HG03139 (cell line): ENCODE measurements around the gene PNCK.

Source experiments
- ATAC-seq: cut with Tn5 transposase; IDR thresholded peaks from one replicate; pipeline ENCODE4 v1.9.1; 2021; ENCODE audit not compliant: unreplicated experiment

Gene PNCK

DNA sequence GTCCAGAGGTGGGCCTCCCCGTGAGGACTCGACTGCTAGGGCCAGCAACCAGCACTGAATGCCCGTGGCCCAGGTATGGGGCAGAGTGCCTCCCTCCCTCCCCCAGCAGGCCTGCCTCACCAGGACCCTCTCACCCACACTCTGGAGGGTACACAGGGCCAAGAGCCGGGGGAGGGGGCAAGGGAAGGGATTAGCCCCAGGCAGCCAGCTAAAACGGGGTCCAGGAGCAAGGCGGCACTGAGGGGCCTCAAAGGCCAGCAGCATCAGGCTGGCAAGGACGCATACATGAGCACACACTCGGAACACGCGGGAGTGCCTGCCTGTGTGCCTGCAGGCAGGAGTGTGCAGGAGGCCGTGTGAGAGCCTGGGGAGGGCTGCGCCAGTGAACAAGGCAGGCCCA lies 44.9 kb downstream of the PNCK start:
- no peak for ATAC-seq

DNA sequence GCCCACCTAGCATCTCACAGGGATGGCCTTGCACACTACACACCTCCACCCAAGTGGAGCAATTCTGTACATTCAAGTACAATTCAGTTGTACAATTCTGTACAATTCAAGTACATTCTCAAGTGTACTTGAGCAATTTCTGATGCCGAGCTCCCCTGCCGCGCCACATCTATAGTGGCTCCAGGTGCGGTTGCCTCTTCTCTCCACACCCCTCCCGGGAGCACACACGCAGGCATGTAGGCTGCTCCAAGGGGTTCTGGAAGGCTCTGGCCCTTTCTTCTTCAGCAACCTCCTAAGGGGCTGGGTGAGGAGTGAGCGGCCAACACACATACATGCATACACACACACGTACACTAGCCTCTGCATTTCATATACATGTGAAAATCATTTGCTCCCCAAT lies 45.5 kb downstream of the PNCK start:
- ATAC-seq, result no peak

DNA sequence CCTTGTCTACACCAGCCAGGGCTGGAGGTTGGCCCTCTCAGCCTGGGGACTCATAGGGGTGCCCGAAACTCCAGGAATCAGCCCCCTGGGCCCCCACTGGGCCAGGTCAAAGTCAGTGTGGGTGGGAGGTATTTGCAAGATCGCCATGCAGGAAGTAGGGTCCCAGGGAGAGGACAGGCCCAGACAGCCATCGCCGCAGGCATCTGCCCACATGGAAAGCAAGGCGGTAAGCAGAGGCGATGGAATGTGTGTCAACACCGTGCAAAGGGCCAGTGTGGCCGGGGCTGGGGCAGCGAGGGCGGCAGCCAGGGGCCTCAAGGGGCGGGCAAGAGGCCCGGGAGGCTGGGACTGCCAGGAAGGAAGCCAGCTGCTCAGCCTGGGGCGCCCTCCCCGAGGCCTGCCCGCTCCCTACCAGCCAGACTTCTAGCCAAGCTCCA lies 45.9 kb downstream of the PNCK start:
- no peak for ATAC-seq

DNA sequence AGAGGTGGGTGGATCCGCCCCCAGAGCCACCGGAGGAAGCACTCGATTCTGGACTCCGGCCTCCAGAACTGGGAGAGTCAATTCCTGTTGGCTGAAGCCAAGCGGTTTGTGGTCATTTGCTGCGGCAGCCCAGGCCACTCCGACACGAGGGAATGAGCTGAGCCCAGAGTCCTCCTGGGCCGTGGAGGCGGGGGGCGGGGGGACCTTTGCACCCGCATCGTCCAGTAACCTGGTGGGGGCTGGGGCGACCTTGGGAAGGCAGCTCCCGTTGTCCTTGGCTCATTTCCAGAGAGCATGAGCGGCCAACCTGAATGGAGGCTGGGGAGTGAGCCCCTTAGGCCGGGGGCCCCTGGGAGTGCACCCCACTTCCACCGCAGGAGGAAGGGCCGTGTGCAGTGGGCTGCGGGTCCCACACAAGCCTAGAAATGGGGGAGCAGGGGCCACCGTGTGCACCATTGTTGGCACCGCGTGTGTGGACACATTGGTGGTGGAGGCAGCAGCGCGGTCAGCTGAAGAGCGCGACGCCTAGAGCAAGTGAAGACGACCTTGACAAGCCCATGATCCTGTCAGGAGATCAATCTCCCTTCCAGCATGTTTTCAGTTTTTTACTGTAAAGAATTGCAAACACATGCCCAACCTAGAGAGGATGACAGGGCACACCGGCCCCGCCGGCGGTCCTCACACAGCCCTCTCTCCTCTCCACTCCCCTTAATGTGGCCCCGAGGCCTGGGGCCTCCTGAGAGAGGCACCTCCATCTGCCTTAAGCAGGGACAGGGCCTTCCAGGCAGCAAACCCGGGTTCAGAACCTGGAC lies 46.5 kb downstream of the PNCK start:
- no peak for ATAC-seq

DNA sequence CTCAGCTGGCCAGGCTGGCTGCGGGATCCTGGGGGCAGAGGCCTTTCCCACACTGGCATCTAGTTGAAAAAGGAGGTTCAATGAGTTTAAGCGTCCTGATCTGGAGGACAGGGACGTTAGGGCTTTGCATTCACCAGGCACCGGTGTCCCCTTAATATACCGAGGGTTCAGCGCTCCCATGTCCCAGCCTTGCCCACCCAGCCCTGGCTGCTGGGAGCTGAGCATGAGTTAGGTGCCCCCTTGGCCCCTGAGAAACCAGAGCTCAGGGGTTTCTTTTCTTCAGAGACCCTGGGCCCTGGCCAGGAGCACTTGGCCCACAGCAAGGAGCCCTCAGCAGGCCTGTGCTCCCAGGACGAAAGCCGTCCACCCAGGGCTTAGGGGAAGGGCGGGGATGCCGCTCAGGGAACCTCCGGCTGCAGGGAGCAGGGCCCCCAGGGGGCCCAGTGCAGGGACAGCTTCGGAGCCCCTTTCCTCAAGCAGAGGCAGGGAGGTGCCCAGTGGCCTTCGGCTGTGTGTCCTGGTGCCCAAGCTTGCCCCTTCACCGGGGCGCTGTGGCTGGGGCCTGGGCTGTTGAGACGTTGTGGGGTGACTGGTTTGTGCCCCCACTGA lies 47.5 kb downstream of the PNCK start:
- ATAC-seq, result no peak

DNA sequence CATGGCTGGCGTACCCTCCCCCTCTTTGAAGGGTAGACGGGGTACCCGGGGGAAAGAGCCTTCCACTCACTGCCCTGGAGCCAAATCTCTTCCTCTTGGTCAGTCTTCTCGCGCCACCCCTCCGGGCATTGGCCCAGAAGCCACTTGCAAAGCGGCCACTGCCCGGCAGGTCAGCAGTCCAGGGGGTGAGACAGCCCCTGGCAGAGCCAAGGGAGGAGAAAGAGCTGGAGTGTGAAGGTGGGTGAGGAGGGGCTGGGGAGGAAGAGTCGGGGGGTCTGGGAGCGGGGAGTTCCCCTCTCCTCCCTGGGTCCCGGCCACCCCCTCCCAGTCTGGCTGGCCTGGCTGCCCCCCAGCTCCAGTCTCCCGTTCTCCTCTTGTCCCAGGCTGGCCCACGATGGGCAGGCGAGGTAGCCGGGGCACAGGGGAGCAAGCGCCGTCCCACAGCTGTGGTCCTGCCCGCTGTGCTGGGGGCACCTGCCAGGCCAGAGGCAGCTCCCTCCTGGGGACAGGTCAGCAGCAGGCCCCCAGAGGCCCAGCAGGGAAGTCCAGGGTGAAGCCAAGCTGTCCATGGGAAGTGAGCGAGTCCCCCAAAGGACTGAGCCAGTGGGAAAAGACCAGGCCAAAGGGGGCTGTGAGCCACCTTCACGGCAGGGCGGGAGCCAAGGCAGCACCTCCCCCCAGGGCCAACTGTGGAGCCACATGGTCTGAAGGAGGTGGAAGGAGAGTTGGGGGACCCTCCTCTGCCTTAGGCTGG lies 48.2 kb downstream of the PNCK start:
- ATAC-seq, result no peak

DNA sequence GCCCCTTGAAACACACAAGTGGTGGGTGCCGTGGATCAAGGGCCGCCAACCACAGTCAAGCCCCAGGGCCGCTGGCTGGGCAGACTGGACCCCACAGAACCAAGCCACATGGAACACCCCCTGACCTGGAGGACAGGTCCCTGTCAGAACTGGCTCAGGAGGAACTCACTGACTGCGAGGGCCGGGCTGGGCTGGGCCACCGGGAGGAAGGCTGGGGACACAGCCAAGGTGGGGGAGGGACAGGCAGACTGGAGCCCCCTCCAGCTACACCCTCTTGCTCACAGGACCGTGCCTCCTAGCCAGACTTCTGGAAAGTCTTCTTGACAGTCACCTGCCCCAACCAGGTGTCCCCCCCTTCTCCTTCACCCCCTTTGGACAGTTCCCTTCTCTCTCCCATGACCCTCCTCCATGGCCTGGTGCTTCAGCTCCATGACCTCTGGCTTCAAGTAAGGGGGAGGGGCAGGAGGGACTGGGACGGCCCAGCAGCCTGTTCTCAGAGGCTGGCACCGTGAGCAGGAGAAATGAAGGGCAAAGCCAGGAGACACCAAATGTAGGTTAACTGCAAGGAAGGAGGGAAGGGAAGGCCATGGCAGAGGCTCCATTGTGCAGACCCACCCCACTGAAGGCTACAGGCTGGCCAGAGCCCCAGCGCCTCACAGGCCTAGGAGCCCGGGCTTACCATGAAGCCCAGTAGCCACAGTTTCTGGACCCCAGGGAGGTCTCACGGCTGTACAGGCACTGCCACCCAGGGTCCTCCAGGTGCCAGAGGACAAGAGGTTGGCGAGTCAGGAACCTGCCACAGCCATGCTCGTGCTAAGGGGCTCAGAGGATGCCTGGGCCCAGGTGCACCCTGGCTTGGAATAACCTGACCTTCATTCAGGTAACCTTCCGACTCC lies 49.2 kb downstream of the PNCK start:
- ATAC-seq, result no peak

DNA sequence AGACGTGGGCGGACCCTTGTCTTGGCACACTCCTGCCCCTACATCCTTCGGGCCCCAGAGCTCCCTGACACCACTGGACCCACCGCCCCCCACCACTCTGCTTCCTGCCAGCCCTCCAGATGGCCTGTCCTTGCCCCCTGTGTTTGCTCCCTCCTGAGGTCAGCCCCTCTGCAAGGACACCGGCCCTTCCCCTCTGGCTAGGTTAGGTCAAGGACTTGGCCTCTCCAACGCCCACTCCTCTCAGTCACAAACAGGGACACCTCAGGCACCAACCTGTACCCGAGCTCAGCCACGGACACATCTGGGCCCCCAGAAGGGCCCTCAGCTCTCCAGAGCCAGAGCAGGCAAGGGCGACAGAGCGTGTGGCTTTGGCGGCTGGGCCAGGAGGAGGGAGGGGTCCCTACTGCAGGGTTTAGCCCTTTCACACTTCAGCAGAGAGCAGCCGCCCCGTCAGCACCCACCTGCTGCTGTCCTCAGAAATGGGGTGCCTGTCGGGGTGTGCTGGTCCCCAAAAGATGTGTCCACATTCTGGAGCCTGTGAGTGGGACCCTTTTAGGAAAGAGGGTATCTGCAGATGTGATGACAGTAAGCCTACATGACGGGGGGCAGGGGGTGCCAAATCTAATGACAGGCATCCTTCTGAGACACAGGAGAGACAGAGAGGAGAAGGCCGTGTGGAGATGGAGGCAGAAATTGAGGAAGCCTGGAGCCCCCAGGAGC lies 50.1 kb downstream of the PNCK start:
- no peak for ATAC-seq

DNA sequence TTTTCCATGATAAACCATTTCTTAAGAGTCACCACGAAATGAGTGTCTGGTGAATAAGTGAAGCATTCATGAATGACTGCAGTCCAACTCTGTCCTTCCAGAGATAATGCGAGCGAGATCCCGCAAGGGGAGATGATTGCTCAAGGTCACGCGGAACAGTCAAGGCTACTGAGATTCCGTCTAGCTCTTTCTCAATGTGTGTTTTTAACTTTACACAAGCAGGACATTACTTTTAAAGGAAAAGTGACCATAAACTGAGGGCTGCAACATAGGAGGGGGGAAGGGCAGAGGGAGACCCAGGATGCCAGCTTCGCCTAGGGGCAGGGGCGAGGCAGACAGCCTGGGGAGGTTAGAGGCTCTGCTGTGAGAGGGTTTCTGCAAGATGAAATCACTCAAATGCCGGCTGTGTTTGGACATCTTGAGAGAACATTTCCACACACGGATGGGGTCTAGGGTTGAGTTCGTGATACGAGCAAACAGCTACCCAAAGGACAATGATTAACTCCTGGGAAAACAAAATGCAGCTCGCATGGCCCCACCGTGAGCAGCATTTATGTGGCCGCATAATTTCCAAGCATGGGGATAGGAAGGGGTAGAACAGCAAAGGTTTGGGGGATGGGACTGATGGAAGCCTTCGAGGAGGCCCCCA lies 50.8 kb downstream of the PNCK start:
- no peak for ATAC-seq

DNA sequence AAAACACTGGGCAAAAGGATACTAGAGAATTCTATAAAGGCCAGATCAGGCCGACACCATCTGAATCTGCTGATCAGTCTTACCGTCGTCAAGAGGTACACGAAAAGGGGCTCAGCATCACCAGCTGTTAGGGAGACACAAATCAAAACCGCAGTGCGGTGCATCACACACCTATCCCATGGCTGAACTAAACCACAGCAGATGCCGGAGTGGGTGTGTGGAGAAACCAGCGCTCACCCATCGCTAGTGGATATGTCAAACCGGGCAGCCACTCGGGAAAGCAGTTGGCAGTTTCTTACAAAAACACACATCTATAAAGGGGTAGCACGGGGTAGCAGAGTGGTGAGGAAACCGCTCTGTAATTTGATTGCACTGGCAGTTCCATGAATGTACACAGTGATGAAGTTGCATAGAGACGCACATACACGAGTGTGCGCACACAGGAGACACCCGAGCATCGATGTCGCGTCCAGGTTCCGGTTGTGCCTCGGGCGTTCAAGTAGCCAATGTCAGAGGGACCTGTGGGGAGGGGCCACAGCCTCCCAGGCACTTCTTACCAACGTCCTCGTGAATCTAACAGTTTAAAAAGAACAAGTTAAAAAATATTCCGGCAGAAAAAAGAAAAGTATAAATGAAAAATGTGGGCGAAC lies 51.5 kb downstream of the PNCK start:
- no peak for ATAC-seq

DNA sequence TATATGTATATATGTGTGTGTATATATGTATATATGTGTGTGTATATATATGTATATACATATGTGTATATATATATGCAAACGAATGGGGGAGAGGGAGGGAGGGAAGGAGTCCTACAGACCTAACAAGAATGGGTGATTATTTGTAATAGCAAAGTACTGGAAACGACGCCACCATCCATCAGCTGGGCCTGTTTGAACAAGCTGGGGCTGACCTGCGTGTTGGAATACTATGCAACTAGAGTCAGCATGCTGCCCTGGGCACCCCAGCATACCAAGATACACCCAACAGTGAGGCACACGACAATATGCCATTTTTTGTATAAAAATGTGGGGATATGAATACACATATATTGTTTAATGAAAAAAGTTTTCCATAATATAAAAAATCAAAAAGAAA lies 53.0 kb downstream of the PNCK start:
- no peak for ATAC-seq
